Colon (tissue), 2 donors: ENCODE data around the gene KRTAP20-2.

Source experiments
- FAIRE-seq: peaks from 2 replicates; lab custom pipeline; 2012; peaks lifted over from hg19 to GRCh38; lab: Jason Lieb, UNC
- donor health status: control.
- donor health status: control.

Gene KRTAP20-2

GRCh38 chr21:30634906-30635305 is at the start of gene KRTAP20-2:
TSS of gene KRTAP20-2 (plus strand) at chr21:30635206. CDS start at chr21:30635264, 58 bp downstream.
- no peak for FAIRE-seq

GRCh38 chr21:30590297-30590696 is 44.7 kb upstream of the KRTAP20-2 start, which contains the start of gene KRTAP22-2:
TSS of gene KRTAP22-2 (minus strand) at chr21:30590397.
- FAIRE-seq, result no peak

GRCh38 chr21:30592140-30592539 is 42.9 kb upstream of the KRTAP20-2 start, which contains the start of gene KRTAP6-3:
TSS of gene KRTAP6-3 (plus strand) at chr21:30592440. CDS start at chr21:30592446, 6 bp downstream.
- FAIRE-seq, result no peak

GRCh38 chr21:30598802-30599201 is 36.2 kb upstream of the KRTAP20-2 start, which contains the start of gene KRTAP6-2:
TSS of gene KRTAP6-2 (minus strand) at chr21:30598902. CDS start at chr21:30598874, 28 bp downstream.
- FAIRE-seq, result no peak

- no peak for FAIRE-seq
Observed at GRCh38 chr21:30600787-30601186, 34.2 kb upstream of the KRTAP20-2 start, which contains the start of gene KRTAP22-1. TSS of gene KRTAP22-1 (plus strand) at chr21:30601087.

GRCh38 chr21:30605968-30606367 is 29.0 kb upstream of the KRTAP20-2 start:
- FAIRE-seq, result no peak

- no peak for FAIRE-seq
Observed at GRCh38 chr21:30612132-30612531, 22.9 kb upstream of the KRTAP20-2 start.

GRCh38 chr21:30613836-30614235 is 21.2 kb upstream of the KRTAP20-2 start, which contains the start of gene KRTAP6-1:
TSS of gene KRTAP6-1 (minus strand) at chr21:30613930. CDS start at chr21:30613904, 26 bp downstream.
- FAIRE-seq, result no peak

GRCh38 chr21:30615199-30615598 is 19.8 kb upstream of the KRTAP20-2 start:
- no peak for FAIRE-seq

GRCh38 chr21:30616125-30616524 is 18.9 kb upstream of the KRTAP20-2 start, which contains the start of gene KRTAP20-1:
TSS of gene KRTAP20-1 (plus strand) at chr21:30616425. CDS start at chr21:30616455, 30 bp downstream.
- FAIRE-seq, result no peak

GRCh38 chr21:30620080-30620479 is 14.9 kb upstream of the KRTAP20-2 start:
- FAIRE-seq, result no peak

GRCh38 chr21:30620522-30620921 is 14.5 kb upstream of the KRTAP20-2 start, which contains the start of gene KRTAP20-4:
TSS of gene KRTAP20-4 (plus strand) at chr21:30620627.
- FAIRE-seq, result no peak

GRCh38 chr21:30623362-30623761 is 11.6 kb upstream of the KRTAP20-2 start:
- no peak for FAIRE-seq

- no peak for FAIRE-seq
Observed at GRCh38 chr21:30625449-30626165, 9.4 kb upstream of the KRTAP20-2 start.

- no peak for FAIRE-seq
Observed at GRCh38 chr21:30628109-30628508, 6.9 kb upstream of the KRTAP20-2 start.

GRCh38 chr21:30629200-30629599 is 5.8 kb upstream of the KRTAP20-2 start:
- FAIRE-seq, result no peak

GRCh38 chr21:30638686-30639085 is 3.7 kb downstream of the KRTAP20-2 start:
- no peak for FAIRE-seq

- FAIRE-seq, result no peak
Observed at GRCh38 chr21:30642564-30642963, 7.6 kb downstream of the KRTAP20-2 start, which contains the start of gene KRTAP20-3. TSS of gene KRTAP20-3 (plus strand) at chr21:30642864.

GRCh38 chr21:30646904-30647414 is 12.0 kb downstream of the KRTAP20-2 start:
- FAIRE-seq, result no peak

- FAIRE-seq, result no peak
Observed at GRCh38 chr21:30652891-30653290, 17.9 kb downstream of the KRTAP20-2 start.

- no peak for FAIRE-seq
Observed at GRCh38 chr21:30668776-30669175, 33.8 kb downstream of the KRTAP20-2 start.

- FAIRE-seq, result no peak
Observed at GRCh38 chr21:30672985-30673650, 38.1 kb downstream of the KRTAP20-2 start.

GRCh38 chr21:30674312-30674711 is 39.3 kb downstream of the KRTAP20-2 start:
- no peak for FAIRE-seq
